Stimulated activated CD4-positive, alpha-beta T cell treated with anti-CD3 and anti-CD28 coated beads, Interleukin-15, amount 100 ng/mL, for 48 hours (primary cell): Measurements from ENCODE around the gene ATG14.
A peak's percentile ranks its signal among the peaks of the same experiment; 100 is the strongest.
"Not testable (repeated sequence)": the region's sequence is repeated elsewhere in the genome, so short reads cannot be mapped to it uniquely, and the experiment has no call there.

Source experiments
- DNase-seq, 2 donors: peaks; one replicate each; pipeline ENCODE4 v3.0.0-alpha.2; 2020; ENCODE audit warnings: low read depth in 2 of 2

Gene ATG14

GRCh38 chr14:55386037-55386808 is 25.4 kb downstream of the ATG14 start:
- peak in 1 of 2 donors; percentile 15 for DNase-seq

- no peak for DNase-seq
These were observed 27.1 kb downstream of the ATG14 start for GRCh38 chr14:55384536-55384935.

DNA sequence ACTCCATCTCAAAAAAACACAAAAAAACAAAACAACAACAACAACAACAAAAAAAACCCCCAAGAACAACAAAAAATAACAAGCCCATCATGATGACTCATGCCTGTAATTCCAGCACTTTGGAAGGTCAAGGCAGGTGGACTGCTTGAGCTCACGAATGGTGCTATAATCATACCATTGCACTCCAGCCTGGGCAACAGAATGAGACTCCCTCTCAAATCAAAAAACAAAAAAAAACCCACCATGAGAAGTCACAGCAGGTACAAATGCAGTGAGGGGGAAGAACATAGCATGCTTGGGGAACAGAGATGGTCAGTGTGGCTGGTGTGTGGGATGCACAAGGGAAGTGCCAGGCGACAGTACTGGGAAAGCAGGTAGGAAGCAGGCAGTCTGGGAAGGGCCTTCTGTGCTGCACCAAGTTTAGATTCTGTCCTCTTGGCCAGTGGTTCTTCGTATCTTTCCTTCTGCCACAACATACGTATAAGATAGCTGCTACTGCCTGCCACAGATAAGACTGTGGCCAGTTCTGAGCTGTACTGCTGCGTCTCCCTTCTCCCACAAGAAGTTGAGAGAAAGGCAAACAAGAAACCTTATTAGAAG is 28.0 kb downstream of the ATG14 start:
- DNase-seq = no peak

DNA sequence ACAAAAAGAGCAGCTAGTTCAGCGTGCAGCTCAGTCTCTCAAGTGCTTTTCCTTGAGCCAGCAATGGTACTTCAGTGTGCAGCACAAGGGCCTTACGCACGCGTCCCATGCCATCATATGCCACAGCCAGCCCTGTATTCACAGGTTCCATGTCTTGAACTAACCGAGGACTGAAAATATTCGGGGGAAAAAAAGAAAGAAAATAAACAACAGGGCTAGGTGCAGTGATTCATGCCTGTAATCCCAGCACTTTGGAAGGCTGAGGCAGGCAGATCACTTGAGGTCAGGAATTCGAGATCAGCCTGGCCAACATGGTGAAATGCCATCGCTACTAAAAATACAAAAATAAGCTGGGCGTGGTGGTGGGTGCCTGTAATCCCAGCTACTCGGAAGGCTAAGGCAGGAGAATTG is 28.6 kb downstream of the ATG14 start:
- not testable (repeated sequence) for DNase-seq

DNA sequence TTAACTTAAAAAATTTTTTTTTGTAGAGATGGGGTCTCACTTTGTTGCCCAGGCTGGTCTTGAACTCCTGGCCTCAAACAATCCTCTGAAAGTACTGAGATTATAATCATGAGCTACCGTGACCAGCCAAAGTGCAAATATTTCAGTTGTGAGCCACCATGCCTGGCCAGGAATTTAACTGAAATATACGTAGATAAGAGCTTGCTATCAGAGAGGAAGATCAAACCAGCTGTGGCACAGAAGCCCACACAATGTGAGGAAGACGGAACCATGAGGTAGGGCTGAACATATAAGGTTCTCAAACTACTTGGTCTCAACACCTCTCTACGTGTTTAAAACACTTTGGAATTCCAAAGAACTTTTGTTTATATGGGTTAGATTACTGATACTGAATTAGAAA is 29.1 kb downstream of the ATG14 start:
- DNase-seq = no peak

DNA sequence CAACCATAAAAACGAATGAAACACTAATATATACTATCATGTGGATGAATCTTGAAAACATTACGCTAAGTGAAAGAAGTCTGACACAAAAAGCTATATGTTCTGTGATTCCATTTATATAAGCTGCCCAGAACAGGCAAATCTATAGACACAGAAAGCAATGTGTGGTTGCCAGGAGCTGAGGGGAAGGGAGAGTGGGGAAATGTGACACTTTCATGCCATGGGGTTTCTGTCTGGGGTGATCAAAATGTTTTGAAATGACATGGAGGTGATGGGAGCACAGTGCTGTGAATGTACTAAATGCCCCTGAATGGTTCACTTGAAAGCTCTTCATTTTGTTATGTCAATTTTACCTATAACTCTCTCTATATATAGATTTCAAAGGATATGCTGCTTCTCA is 30.1 kb downstream of the ATG14 start:
- no peak for DNase-seq

DNA sequence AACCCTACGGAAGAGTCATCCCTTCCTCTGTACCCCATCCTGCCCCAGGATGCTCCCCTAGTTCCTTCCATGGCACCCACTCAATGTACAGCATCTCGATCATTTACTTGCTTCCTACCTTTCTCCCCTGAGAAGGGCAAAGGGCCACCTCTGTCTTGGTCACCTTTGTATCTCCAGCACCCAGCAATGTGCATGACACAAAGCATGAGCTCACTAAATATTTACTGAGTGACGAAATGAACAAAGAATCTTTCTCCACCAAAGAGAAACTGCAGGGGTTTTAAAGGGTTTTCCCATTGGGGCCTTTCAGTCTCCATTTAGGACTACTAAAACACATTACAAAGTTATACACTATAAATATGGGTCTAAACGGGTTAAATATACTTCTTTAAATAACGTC is 30.6 kb downstream of the ATG14 start:
- DNase-seq = no peak

DNA sequence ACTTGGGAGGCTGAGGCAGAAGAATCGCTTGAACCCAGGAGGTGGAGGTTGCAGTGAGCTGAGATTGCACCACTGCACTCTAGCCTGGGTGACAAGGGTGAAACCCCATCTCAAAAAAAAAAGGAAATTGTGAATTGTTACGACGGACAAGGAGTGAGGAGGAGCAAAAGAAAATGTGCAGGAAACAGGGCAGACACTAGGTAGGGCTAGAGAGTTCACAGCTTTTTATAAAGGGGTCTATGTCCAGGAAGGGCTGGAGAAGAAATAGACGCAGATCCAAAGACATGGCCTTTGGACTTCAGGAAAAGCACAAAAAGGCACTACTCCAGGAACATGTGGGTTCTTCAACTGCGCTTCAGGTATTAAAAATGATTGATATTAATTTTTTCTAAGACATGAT is 34.4 kb downstream of the ATG14 start:
- DNase-seq = no peak

DNA sequence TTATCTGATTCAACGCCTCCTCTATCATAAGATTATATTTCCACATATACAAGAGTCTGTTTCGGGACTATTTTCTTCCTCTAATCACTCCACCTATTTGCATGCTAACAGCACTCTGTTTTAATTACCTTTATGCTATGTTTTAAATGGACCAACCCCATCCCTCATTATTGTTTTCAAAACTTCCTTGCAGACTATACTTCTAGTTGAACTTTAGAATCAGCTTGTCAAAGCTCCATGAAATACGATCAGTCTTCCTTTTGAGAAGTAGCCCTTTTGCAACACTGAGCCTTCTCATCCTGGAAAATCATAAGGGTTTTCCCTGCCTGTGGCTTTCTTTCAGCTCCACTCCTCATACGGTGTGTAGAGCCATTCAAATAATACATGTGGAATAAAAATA is 36.9 kb downstream of the ATG14 start:
- DNase-seq = no peak

DNA sequence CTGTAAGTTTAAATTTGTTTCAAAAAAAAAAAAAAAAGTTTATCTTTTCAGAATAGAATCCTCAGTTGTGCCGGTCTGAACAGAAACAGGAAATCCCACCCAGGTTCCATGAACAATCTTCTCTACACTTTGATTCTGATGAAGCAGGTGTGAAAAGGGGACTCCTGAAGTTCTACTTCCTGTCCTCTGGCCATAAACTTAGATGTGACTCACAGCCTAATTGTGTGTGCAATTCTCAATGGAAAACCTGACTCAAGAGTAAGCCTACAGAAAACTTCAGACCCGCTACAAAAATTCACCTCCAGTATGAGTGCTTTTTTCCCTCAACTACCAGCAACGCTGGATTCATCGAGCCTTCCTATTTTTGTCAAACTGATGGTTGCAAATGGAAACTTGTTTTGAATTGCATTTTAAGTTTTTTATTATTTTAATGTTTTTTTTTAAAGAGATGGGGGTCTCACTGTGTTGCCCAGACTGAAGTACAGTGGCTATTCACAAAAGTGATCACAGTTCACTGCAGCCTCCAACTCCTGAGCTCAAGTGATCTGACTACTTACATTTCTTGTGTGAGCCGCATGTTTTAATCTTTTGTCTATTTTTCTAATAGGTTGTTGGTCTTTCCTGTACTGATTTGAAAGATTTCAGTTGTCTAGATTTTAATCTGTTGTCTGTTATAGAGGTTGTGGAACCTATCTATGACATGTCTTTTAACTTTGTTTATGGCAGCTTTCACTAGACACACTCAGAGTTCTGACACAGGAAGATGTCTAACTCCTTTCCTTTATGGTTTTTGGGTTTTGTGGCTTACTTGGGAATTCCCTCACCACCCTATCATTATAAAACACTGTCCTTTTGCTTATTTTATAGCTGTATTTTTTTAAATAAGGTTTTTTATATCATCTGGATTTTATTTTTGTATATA is 37.6 kb downstream of the ATG14 start:
- DNase-seq = no peak

GRCh38 chr14:55372825-55373224 is 38.8 kb downstream of the ATG14 start:
- DNase-seq = no peak

DNA sequence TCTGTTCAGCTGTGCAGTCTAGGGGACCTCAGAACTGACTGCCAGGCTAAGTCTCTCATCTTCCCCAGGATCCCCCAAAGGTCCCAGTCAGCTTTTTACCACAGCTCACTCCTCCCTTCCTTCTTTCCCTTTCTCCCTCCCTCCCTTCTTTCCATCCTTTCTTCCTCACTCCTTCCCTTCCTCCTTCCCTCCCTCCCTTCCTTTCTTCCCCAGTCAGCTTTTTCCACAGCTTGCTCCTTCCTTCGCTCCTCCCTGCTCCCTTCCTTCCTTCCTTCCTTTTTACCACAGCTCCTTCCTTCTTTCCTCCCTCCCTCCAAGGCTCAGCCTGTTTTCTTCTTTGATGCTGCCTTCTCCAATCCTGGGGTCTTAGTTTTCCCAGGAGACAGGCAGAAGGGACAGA is 39.2 kb downstream of the ATG14 start:
- no peak for DNase-seq

DNA sequence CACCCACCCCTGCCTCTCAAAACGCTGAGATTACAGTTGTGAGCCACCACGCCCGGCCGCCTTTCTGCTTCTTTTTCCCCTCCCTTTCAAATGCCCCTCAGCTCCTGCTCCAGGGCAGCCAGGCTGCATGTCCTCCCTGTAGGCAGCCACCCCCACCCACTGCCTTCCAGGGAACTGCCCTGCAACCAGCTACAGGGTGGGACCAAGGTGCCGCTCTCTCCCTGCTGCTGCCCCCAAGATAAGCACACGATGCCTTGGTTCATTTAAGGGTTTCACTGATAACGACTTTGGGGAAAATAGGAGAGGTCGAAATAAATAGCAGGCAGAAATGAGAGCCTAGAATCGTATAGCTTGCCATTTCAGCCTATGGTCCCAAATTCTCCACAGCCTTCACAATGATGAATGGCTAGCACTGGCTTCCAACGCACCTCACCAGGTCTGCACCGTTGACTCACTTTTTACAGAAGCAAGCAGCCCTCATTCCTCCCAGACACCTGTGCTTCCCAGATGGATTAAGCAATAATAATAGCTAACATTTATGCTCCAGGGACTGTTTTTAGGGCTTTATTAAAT is 40.7 kb downstream of the ATG14 start:
- no peak for DNase-seq

DNA sequence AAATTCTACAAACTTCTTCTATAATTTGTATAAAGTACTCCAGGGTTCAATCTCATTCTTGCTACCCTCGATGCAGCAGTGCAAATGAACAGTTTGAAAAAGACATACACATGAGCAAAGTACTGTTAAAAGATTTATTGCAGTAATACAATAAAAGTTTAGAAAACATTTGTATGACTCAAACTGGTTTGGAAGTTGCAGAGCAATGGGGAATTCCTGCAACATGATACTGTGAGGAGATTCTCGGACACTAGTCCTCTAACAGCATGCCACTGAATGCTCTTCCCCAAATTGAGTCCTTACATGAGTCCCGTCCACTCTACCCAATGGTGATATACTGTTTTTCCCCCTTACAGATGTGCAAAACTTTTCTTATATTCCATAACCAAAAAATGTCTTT is 45.4 kb downstream of the ATG14 start:
- no peak for DNase-seq

DNA sequence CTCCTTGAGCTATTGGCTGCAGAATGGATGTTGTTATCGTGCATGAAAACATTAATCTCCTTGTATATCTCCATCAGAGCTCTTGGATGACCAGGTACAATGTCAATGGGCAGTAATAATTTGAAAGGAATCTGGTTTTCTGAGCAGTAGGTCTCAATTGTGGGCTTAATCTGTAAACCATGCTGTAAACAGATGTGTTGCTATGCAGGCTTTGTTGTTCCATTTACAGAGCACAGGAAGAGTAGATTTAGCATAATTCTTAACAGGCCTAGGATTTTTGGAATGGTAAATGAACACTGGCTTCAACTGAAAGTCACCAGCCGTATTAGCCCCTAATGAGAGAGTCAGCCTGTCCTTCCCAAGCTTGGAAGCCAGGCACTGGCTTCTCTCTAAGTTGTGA is 50.4 kb downstream of the ATG14 start:
- no peak for DNase-seq

- DNase-seq = no peak
These were observed 52.3 kb downstream of the ATG14 start for GRCh38 chr14:55359307-55359706.

GRCh38 chr14:55356913-55357312 is 54.7 kb downstream of the ATG14 start:
- no peak for DNase-seq

DNA sequence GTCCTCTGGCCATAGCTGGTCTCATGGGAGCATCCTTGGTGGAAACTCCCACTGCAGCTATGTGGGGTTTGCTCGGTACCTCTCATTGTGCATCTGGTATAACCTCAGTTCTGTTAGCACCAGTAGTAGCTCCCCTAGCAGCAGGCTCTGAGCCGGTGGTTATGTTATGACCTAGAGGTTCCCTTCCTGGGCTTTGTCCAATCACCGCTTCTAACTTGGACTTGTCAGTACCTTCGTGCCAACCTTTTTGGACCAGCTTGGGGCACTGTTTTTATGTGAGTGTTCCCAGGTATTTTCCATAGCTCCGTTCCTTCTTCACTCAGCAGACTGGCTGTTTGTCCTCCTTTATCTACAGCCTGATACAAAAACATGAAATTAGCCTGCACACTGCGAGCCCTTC is 55.7 kb downstream of the ATG14 start:
- no peak for DNase-seq

GRCh38 chr14:55354500-55354899 is 57.1 kb downstream of the ATG14 start:
- DNase-seq = peak; percentile 30 to 51

GRCh38 chr14:55353686-55354467 is 57.8 kb downstream of the ATG14 start:
- no peak for DNase-seq

GRCh38 chr14:55352201-55352600 is 59.4 kb downstream of the ATG14 start:
- no peak for DNase-seq
